ENCODE data around the gene LTBP3. TPM values are rescaled to one million over a fixed set of nuclear protein-coding genes. Genes with fewer than 3 reads are reported as not detected.

Gene LTBP3
- total RNA-seq, 1 experiment from 2014 or later: 10.6 TPM

DNA sequence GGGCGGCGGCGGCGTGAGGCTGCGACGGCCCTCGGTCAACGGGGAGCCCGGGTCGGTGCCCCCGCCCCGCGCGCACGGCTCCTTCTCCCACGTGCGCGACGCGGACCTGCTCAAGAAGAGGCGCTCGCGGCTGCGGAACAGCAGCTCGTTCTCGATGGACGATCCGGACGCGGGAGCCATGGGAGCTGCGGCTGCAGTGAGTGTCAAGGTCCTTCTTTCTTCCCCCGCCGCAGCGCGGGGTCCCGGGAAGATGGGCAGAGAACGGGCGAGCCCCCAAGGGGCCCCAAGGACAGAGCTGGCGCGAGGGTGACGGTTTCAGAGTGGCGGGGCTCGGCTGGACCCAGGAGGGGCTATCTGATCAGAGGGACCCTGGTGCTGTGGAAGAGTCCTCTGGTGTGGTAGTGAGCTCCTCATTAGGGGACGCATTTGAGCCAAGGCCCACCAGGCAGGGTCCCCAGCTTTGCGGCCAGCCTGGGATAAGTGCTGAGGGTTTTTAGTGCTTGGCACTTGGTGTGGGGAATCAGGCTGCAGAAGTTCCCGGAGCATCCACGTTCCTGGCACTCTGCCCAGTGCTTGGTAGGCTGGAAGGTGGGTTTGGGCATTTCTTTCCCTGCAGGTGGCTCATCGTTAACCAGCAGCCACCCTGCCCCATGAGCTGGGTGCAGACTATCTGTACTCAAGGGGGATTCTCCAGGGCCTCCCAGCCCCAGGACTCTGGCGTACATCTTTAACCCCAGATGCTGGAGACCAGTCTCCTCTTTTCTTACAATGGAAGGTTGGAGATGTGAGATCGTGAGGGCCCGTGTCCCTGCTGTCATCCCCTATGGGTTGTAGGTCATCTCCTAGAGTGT, 27.5 kb upstream of the LTBP3 start:
- Histone ChIP-seq H4K91ac (ENCODE audit: insufficient read length, low read depth, low read length) (no peak overlapping the region), H3K79me1 (ENCODE audit: insufficient read depth, low read depth, low read length, poor library complexity, severe bottlenecking) (no peaks in the 10 kb centered on the region), H4K5ac (ENCODE audit: insufficient read length, low read depth, low read length) (no peak overlapping the region), H3K23me2 (ENCODE audit: insufficient read length, low read depth, low read length, poor library complexity, severe bottlenecking) (no peaks in the 10 kb centered on the region), H4K20me1 (ENCODE audit: control insufficient read depth, insufficient read depth, insufficient read length) (no peaks in the 10 kb centered on the region), H3K9ac (ENCODE audit: extremely low read depth, insufficient read length, low read length) (no peak overlapping the region), H2BK5ac (ENCODE audit: insufficient read length, low read length) (no peak overlapping the region), H3K4me1 (ENCODE audit: insufficient read depth, low read length) (no peaks in the 10 kb centered on the region), H4K8ac (replicated peaks; ENCODE audit: insufficient read length, low read depth, low read length) (no peak overlapping the region), H3K4ac (ENCODE audit: low read depth, low read length) (no peak overlapping the region), H2BK12ac (ENCODE audit: insufficient read length, low read depth, low read length) (no peak overlapping the region), H2BK120ac (ENCODE audit: low read depth, low read length, poor library complexity, severe bottlenecking) (no peak overlapping the region), H3K79me2 (ENCODE audit: insufficient read depth, low read length) (no peaks in the 10 kb centered on the region), H3K14ac (ENCODE audit: insufficient read depth, low read length) (no peak overlapping the region), H3K27ac (ENCODE audit: insufficient read length, low read depth, low read length) (no peak overlapping the region), H2AFZ (ENCODE audit: low read length) (no peak overlapping the region), H2BK20ac (ENCODE audit: low read depth, low read length, poor library complexity, severe bottlenecking) (no peak overlapping the region), H2AK5ac (ENCODE audit: insufficient read length, low read length) (no peak overlapping the region), H3K27me3 (ENCODE audit: insufficient read depth, low read length) (no peaks in the 10 kb centered on the region; the same call in 1 of the 2 replicates), H3K56ac (ENCODE audit: insufficient read length, low read depth, low read length) (no peak overlapping the region), H3K23ac (ENCODE audit: insufficient read length, low read depth, low read length) (no peak overlapping the region), H3T11ph (ENCODE audit: low read length) (no peak overlapping the region), H3K4me2 (ENCODE audit: insufficient read depth, insufficient read length, low read length) (no peak overlapping the region), H3K18ac (ENCODE audit: insufficient read length, low read depth, low read length) (no peak overlapping the region), H3K9me3 (ENCODE audit: control insufficient read depth, low read depth, low read length) (no peaks in the 10 kb centered on the region), H2BK15ac (ENCODE audit: low read depth, low read length) (no peak overlapping the region)
- WGBS (ENCODE audit: extremely low coverage, insufficient read length, low lambda C conversion rate): no CpG with 5 or more reads among the region's 51 CpGs
- Mint-ChIP-seq H3K4me3 (no peak overlapping the region), H3K36me3 (ENCODE audit: insufficient read depth in 1 of 3, low read depth in 3 of 3) (peaks cover 0 to 3% (median 3%) of the 10 kb centered on the region in 3 experiments; a peak in 3 of 7 replicates), H3K4me1 (peaks cover 0 to 28% of the 10 kb centered on the region in 2 experiments; a peak in 2 of 4 replicates), H3K27me3 (ENCODE audit: low read depth) (peaks cover 13% of the 10 kb centered on the region), H3K9me3 (no peaks in the 10 kb centered on the region), H3K27ac (peak overlapping the region in 1 of 3 experiments; percentile 57; a peak in 1 of 7 replicates)
- TF ChIP-seq, protein P1, sequence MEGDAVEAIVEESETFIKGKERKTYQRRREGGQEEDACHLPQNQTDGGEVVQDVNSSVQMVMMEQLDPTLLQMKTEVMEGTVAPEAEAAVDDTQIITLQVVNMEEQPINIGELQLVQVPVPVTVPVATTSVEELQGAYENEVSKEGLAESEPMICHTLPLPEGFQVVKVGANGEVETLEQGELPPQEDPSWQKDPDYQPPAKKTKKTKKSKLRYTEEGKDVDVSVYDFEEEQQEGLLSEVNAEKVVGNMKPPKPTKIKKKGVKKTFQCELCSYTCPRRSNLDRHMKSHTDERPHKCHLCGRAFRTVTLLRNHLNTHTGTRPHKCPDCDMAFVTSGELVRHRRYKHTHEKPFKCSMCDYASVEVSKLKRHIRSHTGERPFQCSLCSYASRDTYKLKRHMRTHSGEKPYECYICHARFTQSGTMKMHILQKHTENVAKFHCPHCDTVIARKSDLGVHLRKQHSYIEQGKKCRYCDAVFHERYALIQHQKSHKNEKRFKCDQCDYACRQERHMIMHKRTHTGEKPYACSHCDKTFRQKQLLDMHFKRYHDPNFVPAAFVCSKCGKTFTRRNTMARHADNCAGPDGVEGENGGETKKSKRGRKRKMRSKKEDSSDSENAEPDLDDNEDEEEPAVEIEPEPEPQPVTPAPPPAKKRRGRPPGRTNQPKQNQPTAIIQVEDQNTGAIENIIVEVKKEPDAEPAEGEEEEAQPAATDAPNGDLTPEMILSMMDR (conservative IDR thresholded peaks at IDR 0.05): no peak
- no peak for DNase-seq

Measured in H9 (cell line).